CD8-positive, alpha-beta memory T cell (primary cell): Measurements from ENCODE around the gene PRDX5. TPM values are rescaled to one million over a fixed set of nuclear protein-coding genes. Genes with fewer than 3 reads are reported as not detected.

Experiments used
- CTCF ChIA-PET: fragments of 350-600 bp; sonication (Branson Sonifier 250); formaldehyde crosslinking; loops from one replicate; lab custom pipeline; 2021; ENCODE audit warnings: antibody characterized with exemption; lab: Charles Lee
- POLR2A ChIA-PET: fragments of 350-600 bp; sonication (Branson Sonifier 250); formaldehyde crosslinking; loops from one replicate; lab custom pipeline; 2021; ENCODE audit warnings: antibody characterized with exemption; lab: Charles Lee
- DNase-seq, 5 donors: peaks; one replicate each; pipeline versions ENCODE4 v3.0.0 to v3.0.0-alpha.2; 2020 to 2022; ENCODE audit warnings: mixed read lengths in 1 of 5
- H3K27ac ChIP-seq: one replicate; pipeline ENCODE4 v1.7.0; 2013; ENCODE audit warnings: low read depth, mild to moderate bottlenecking, low read length, moderate library complexity
- H3K27me3 ChIP-seq: 2 replicates; pipeline ENCODE4 v1.7.0; 2013; ENCODE audit warnings: low read length, mild to moderate bottlenecking; ENCODE audit not compliant: insufficient read depth, poor library complexity, severe bottlenecking
- H3K36me3 ChIP-seq: 2 replicates; pipeline ENCODE4 v1.7.0; 2013; ENCODE audit warnings: mild to moderate bottlenecking, low read length, moderate library complexity; ENCODE audit not compliant: insufficient read depth
- H3K4me1 ChIP-seq: 2 replicates; pipeline ENCODE4 v1.7.0; 2013; ENCODE audit warnings: mild to moderate bottlenecking, low read length, moderate library complexity; ENCODE audit not compliant: insufficient read depth
- H3K4me3 ChIP-seq: 2 replicates; pipeline ENCODE4 v1.7.0; 2013; ENCODE audit warnings: mild to moderate bottlenecking, low read length
- H3K9me3 ChIP-seq: 2 replicates; pipeline ENCODE4 v1.7.0; 2013; ENCODE audit warnings: mild to moderate bottlenecking, low read length
- H3K27ac Mint-ChIP-seq, 8 donors: one replicate each; pipeline ENCODE4 v1.8.0; 2020 to 2021; ENCODE audit warnings: mixed read lengths in 8 of 8, mild to moderate bottlenecking in 6 of 8, inconsistent platforms in 3 of 8, moderate library complexity in 3 of 8
- H3K27me3 Mint-ChIP-seq, 2 donors: one replicate each; pipeline ENCODE4 v1.8.0; 2020 to 2021; ENCODE audit warnings: mixed read lengths in 2 of 2, mild to moderate bottlenecking in 1 of 2, moderate library complexity in 1 of 2
- H3K36me3 Mint-ChIP-seq, 3 donors: one replicate each; pipeline ENCODE4 v1.8.0; 2020 to 2021; ENCODE audit warnings: mixed read lengths in 3 of 3, inconsistent platforms in 1 of 3, mild to moderate bottlenecking in 1 of 3
- H3K4me1 Mint-ChIP-seq, 3 donors: one replicate each; pipeline ENCODE4 v1.8.0; 2020 to 2021; ENCODE audit warnings: mixed read lengths in 3 of 3, inconsistent platforms in 1 of 3, mild to moderate bottlenecking in 1 of 3
- H3K4me3 Mint-ChIP-seq, 7 donors: one replicate each; pipeline ENCODE4 v1.8.0; 2020 to 2021; ENCODE audit warnings: mixed read lengths in 7 of 7, mild to moderate bottlenecking in 6 of 7, moderate library complexity in 4 of 7, inconsistent platforms in 2 of 7
- H3K9me3 Mint-ChIP-seq, 5 donors: one replicate each; pipeline ENCODE4 v1.8.0; 2020 to 2022; ENCODE audit warnings: mixed read lengths in 5 of 5, mild to moderate bottlenecking in 3 of 5, moderate library complexity in 2 of 5, inconsistent platforms in 1 of 5
- polyA plus RNA-seq: library from polyadenylated mRNA; unstranded; fragments of 300-500 nt; fragmentation: Illumina TruSeq; gene quantifications from one replicate; pipeline ENCODE4 v1.2.3, GENCODE V29; 2021
- total RNA-seq, 2 experiments: library from RNA; stranded (reverse); gene quantifications; one replicate each; pipeline ENCODE4 v1.2.3, GENCODE V29; 2021

Gene PRDX5
- total and polyA plus RNA-seq, 3 experiments from 2014 or later = 114 to 170 (median 126) TPM

DNA sequence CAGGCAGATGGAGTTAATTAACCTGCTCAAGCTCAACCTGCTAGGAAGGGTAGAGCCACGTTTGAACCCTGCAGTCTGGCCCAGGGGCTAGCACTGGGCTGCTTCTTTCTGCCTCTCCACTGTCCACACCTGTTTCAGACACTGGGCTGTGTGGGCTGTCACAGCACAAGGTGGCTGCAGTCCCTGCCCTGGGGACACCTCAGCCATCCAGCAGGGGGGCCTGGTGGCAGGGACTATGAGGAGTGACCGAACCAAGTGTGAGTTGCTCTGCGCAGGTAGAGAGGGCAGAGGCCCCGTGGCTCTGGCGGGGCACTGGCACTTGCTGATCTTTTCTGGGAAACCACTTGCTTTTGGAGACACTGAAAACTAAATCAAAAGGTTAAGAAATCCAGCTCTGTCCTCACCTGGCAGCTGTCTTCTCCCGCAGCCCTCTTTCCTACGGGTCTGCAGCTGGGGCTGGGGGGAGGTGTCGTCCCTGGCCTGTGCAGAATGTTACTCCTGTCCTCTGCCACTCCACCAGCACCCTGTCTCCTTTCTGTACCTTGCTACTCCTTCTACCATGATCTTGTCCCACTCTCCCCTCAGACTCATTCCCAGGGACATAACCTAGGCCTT is 39.2 kb upstream of the PRDX5 start:
- Histone ChIP-seq H3K9me3 (no peaks in the 10 kb centered on the region), H3K4me1 (peaks cover 8% of the 10 kb centered on the region), H3K4me3 (no peak overlapping the region), H3K27ac (no peak overlapping the region), H3K36me3 (no peaks in the 10 kb centered on the region), H3K27me3 (no peaks in the 10 kb centered on the region)
- H3K4me3 Mint-ChIP-seq = no peak overlapping the region
- ChIA-PET CTCF (no interaction called here), POLR2A (no interaction called here)
- no peaks in the 10 kb centered on the region for H3K9me3 Mint-ChIP-seq
- no peak for DNase-seq
- peaks cover 10 to 12% (median 10%) of the 10 kb centered on the region in 3 donors for H3K4me1 Mint-ChIP-seq
- H3K27ac Mint-ChIP-seq = peak overlapping the region in 1 of 8 donors; percentile 90
- H3K27me3 Mint-ChIP-seq = no peaks in the 10 kb centered on the region
- H3K36me3 Mint-ChIP-seq = peaks cover 0 to 29% (median 5%) of the 10 kb centered on the region in 3 donors

DNA sequence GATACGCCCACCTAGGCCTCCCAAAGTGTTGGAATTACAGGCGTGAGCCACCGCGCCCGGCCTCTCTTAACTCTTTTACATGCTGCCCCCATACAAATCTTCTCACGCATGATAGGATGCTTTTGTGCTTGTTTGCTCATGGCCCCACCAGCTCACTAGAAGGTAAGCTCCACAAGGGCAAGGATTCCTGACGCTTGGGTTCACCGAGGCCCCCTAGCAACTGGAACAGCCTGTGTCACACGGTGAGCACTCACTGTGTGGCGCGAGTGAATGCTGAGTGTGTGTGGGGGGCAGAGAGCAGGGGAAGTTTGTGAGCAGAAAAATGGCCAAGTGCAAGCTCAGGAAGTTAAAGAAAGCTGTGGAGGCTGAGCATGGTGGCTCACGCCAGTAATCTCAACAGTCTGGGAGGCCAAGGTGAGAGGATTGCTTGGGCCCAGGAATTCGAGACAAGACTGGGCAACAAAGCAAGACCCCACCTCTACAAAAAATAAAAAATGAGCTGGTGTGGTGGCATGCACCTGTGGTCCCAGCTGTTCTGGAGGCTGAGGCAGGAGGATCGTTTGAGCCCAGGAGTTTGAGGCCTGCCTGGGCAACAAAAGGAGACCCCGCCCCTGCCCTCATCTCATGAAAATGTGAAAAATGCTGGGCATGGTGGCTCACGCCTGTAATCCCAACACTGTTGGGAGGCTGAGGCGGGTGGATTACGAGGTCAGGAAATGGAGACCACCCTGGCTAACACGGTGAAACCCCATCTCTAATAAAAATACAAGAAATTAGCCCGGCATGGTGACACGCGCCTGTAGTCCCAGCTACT is 35.8 kb upstream of the PRDX5 start:
- Histone ChIP-seq H3K27me3 (no peaks in the 10 kb centered on the region), H3K4me3 (no peak overlapping the region), H3K9me3 (no peaks in the 10 kb centered on the region), H3K36me3 (no peaks in the 10 kb centered on the region), H3K27ac (no peak overlapping the region), H3K4me1 (peaks cover 22% of the 10 kb centered on the region)
- CTCF ChIA-PET = interaction anchor here (1.1 to 7.8 kb wide), 5 partner anchors 11 to 78 kb away, joined by 3 to 73 read pairs (median 6); partner anchors contain the start of genes CATSPERZ, NUDT22 and TRPT1
- Mint-ChIP-seq H3K4me3 (peak overlapping the region in 3 of 7 donors; percentile 13 to 32 (median 17)), H3K27ac (peak overlapping the region in 3 of 8 donors; percentile 12 to 48 (median 38)), H3K9me3 (no peaks in the 10 kb centered on the region), H3K27me3 (no peaks in the 10 kb centered on the region), H3K4me1 (peaks cover 18 to 28% (median 25%) of the 10 kb centered on the region in 3 donors), H3K36me3 (peaks cover 0 to 27% (median 5%) of the 10 kb centered on the region in 3 donors)
- POLR2A ChIA-PET = interaction anchor here (0.6 to 4.3 kb wide), 3 partner anchors 12 to 72 kb away, joined by 4 to 68 read pairs (median 6); no protein-coding TSS in a partner anchor
- no peak for DNase-seq

DNA sequence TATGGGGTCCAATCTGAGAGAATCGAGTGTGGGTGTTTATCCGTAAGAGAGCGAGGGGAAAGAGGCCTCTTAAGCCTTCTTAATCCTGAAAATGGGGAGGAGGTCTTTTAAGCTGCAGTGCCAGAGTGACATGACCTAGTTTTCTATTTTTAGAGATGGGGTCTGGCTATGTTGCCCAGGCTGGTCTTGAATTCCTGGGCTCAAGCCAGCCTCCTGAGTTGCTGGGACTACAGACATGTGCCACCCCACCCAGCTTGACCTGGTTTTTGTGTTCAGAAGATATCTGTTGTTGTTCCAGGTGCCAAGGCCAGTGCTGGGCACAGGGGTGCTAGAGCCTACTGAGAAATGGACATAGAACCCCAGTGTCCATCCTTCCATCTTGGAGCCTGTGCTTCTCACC is 34.8 kb upstream of the PRDX5 start:
- Histone ChIP-seq H3K27me3 (no peaks in the 10 kb centered on the region), H3K4me3 (no peak overlapping the region), H3K9me3 (no peaks in the 10 kb centered on the region), H3K36me3 (no peaks in the 10 kb centered on the region), H3K4me1 (peaks cover 22% of the 10 kb centered on the region), H3K27ac (no peak overlapping the region)
- peaks cover 0 to 25% (median 5%) of the 10 kb centered on the region in 3 donors for H3K36me3 Mint-ChIP-seq
- peak overlapping the region; percentile 69 to 100 (median 92) for H3K27ac Mint-ChIP-seq
- peaks cover 18 to 28% (median 25%) of the 10 kb centered on the region in 3 donors for H3K4me1 Mint-ChIP-seq
- CTCF ChIA-PET = interaction anchor here (1.7 to 7.8 kb wide), 5 partner anchors 8 to 79 kb away, joined by 6 to 73 read pairs (median 8); partner anchors contain the start of gene CATSPERZ
- DNase-seq = no peak
- no peaks in the 10 kb centered on the region for H3K9me3 Mint-ChIP-seq
- no peaks in the 10 kb centered on the region for H3K27me3 Mint-ChIP-seq
- H3K4me3 Mint-ChIP-seq = peak overlapping the region in 4 of 7 donors; percentile 20 to 98 (median 70)
- POLR2A ChIA-PET = interaction anchor here (4.3 kb wide), 1 partner anchor 13 kb away, joined by 68 read pairs; no protein-coding TSS in a partner anchor

DNA sequence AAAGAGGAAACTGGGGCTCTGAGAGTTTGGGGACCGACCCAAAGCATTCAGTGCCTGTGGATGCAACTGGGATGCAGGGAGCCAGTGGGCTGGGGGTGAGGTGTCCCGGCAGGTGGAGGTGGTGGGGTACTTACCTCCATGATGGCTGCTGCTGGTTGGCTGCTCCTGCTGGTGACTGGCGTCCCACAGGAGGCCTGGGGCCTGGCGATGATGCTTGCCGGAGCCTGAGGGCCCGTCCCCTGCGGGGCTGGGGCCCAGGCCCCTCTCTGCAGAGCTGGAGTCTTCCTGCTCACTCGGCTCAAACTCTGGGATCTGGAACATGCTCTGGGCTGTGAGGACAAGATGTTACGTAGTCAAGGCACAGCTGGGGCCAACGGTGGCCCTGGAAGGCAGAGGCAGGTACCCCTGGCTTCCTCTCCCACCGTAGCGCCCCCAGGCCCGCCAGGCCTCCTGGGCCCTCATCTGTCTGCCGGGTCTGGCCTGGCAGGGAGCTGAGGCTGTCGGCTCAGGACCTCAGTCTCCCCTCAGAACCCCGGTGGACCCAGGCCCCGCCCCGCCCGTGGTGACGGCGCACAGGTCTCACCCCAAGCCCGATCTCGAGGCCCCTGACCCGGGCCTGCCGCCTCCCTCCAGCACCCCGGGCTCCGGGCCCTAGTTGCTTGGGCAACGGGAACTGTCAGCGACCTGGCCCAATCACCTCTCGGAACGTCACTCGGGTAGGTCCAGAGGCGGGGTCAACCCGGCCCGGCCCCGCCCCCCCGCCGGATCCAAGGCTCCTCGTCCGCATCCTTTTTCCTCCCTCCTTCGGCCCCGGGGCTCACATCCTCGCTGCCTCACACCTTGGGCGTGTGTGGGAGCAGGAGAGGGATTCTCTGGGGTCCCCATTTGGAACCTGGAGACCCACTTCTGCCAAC is 33.6 kb upstream of the PRDX5 start, which contains the start of gene BAD:
TSS of gene BAD (minus strand) at position 618 of the 914 bp plus-strand sequence. CDS start at position 321, 297 bp downstream.
- Mint-ChIP-seq H3K4me3 (peak within 1 kb of the TSS; percentile 86 to 98 (median 90)), H3K9me3 (no peaks in the 10 kb centered on the region), H3K27me3 (no peaks in the 10 kb centered on the region), H3K27ac (peak within 1 kb of the TSS; percentile 97 to 100 (median 99)), H3K4me1 (peaks cover 13 to 28% (median 21%) of the 10 kb centered on the region in 3 donors), H3K36me3 (peaks cover 0 to 18% (median 0%) of the 10 kb centered on the region in 3 donors)
- H3K4me1 ChIP-seq = peaks cover 22% of the 10 kb centered on the region
- DNase-seq = peak; percentile 87 to 96 (median 92)
- CTCF ChIA-PET = interaction anchor here (0.8 to 7.8 kb wide), 10 partner anchors 9 to 80 kb away, joined by 3 to 73 read pairs (median 4); partner anchors contain the start of genes CATSPERZ, FERMT3, NUDT22 and TRMT112
- no peaks in the 10 kb centered on the region for H3K27me3 ChIP-seq
- peak within 1 kb of the TSS; percentile 100 for H3K4me3 ChIP-seq
- H3K9me3 ChIP-seq = no peaks in the 10 kb centered on the region
- H3K27ac ChIP-seq = peak within 1 kb of the TSS; percentile 100
- H3K36me3 ChIP-seq = no peaks in the 10 kb centered on the region
- POLR2A ChIA-PET = interaction anchor here (1.1 to 4.3 kb wide), 9 partner anchors 14 to 494 kb away, joined by 3 to 68 read pairs (median 6); partner anchors contain the start of genes ESRRA, FERMT3, SF1 and STIP1

DNA sequence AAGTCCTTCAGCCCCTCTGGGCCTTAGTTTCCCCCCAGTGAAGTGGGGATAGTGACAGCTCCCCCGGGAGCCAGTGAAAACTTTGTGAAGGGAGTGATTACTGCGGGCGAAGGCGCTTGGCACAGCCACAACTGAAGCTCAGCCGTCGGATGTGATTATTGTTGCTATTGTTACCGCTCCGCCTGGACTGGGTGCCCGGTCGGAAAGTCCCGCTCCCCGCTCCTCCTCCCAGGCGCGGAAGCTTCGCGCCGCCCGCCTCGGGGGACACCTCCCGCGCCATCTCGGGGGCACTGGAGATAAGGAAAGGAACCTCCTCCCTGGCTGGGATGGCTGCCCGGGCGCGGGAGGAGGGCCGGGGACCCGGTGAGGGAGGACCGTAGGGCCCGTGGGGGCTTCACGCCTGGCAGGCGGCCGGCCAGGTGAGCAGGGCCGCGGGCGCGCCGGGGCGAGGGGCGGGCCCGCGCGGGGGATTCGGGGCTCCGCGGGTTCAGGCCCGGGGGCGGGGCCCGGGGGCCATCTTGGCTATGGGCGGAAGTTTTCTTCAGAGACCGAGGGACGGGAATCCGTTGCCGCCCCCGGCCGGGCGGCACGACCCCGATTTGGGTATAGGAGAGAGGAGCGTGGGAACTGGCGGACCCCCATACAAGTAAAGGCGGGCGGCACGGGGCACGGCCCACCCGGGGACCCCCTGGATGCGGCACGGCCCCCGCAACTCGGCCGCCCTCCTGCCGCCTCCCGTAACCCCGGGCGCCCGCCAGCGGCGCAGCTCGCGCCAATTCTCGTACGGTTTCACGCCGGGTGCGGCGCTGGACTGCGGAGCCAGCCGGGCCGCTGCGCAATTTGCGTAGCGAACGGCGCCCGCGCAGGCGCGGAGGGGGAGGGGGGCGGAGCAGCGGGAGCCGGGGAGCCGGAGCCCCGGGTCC is 32.7 kb upstream of the PRDX5 start, which contains the start of gene GPR137:
TSS of gene GPR137 (plus strand) at position 887 of the 923 bp plus-strand sequence. CDS start 677 bp downstream, outside the sequence.
- peak; percentile 84 to 95 (median 93) for DNase-seq
- no peaks in the 10 kb centered on the region for H3K9me3 Mint-ChIP-seq

More for the DNA sequence above, 32.7 kb upstream of the PRDX5 start, which contains the start of gene GPR137:
- Histone ChIP-seq H3K4me3 (peak within 1 kb of the TSS; percentile 100), H3K9me3 (no peaks in the 10 kb centered on the region), H3K4me1 (peaks cover 22% of the 10 kb centered on the region), H3K27me3 (peaks cover under 1% of the 10 kb centered on the region), H3K27ac (peak within 1 kb of the TSS; percentile 100), H3K36me3 (no peaks in the 10 kb centered on the region)
- Mint-ChIP-seq H3K36me3 (peaks cover 0 to 16% (median 0%) of the 10 kb centered on the region in 3 donors), H3K4me1 (peaks cover 13 to 28% (median 21%) of the 10 kb centered on the region in 3 donors), H3K4me3 (peak within 1 kb of the TSS; percentile 86 to 98 (median 90)), H3K27ac (peak within 1 kb of the TSS; percentile 97 to 100 (median 99)), H3K27me3 (peaks cover 0 to 3% of the 10 kb centered on the region in 2 donors)
- ChIA-PET CTCF (interaction anchor here (0.8 to 7.8 kb wide), 9 partner anchors 10 to 81 kb away, joined by 3 to 73 read pairs (median 4); partner anchors contain the start of genes CATSPERZ, FERMT3, NUDT22 and TRMT112), POLR2A (interaction anchor here (0.6 to 4.3 kb wide), 11 partner anchors 10 to 493 kb away, joined by 3 to 68 read pairs (median 6); partner anchors contain the start of genes ESRRA, FERMT3, NUDT22 and SF1)
